ENCODE measurements around the gene ATG5. TPM values are rescaled to one million over a fixed set of nuclear protein-coding genes. Genes with fewer than 3 reads are reported as not detected.

ATG5 gene
- total RNA-seq, 2 donors from 2014 or later, result 29.5 to 31.4 TPM

DNA sequence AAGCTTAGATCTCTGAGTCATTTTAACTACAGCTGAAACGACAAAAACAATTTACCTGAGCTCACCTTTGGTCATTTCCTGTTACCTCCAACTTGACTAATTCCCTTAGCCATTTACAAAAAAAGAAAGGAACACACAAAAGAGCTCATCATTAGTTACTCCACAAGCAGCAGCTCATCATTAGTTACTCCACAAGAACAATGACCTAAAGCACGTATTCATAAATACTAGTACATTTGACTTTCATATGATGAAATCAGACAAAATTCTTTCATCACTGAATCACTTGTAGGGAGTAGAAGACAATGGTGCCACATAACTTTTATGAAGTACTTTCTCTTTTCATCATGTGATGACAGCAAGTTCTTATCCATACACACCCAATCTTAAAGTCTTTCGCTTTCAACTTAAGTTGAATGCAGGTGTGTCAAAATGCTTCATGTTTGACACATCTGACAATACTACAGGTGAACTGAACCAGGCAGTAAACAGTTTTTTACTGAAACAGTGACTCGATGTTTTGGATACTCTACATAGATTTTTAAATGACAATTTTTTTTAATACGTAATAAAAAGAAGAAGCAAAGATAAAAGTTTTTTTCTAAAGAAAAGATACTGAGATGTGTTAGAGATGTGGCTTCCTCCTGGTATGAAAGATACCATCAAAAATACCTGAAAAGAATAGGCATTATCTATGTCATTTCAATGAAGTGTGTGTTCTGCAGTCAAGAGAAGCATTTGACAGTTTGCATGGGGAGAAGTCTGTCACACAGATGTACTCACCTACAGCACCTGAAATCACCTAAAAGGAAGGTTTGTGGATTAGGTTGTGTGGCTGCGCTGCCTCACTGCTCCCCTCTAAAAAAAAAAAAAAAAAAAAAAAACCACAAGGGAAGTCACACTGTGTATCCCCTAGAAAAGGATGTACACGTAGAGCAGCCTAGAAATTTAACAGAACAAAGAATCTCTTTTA is 130.3 kb downstream of the ATG5 start:
- H3K27ac Mint-ChIP-seq, result peak overlapping the region; percentile 20
- WGBS, 2 experiments (ENCODE audit: insufficient coverage in 1 of 2, insufficient read length in 1 of 2), result 90 to 100% methylated on average over 1 to 7 of the region's 7 CpGs
- peaks cover 14% of the 10 kb centered on the region for H3K36me3 Mint-ChIP-seq (ENCODE audit: low read depth)
- H3K4me3 Mint-ChIP-seq, result no peak overlapping the region
- H3K36me3 ChIP-seq (ENCODE audit: control insufficient read depth, insufficient read depth, low read length), result peaks cover 26% of the 10 kb centered on the region
- no peak for DNase-seq
- no peak overlapping the region for H3K9ac ChIP-seq (ENCODE audit: extremely low read depth, low read length, poor library complexity, severe bottlenecking)
- no peak overlapping the region for H3K27ac ChIP-seq (ENCODE audit: low read depth, low read length)
- no peaks in the 10 kb centered on the region for H3K9me3 ChIP-seq (ENCODE audit: control insufficient read depth, low read length)
- TF ChIP-seq, protein P1, sequence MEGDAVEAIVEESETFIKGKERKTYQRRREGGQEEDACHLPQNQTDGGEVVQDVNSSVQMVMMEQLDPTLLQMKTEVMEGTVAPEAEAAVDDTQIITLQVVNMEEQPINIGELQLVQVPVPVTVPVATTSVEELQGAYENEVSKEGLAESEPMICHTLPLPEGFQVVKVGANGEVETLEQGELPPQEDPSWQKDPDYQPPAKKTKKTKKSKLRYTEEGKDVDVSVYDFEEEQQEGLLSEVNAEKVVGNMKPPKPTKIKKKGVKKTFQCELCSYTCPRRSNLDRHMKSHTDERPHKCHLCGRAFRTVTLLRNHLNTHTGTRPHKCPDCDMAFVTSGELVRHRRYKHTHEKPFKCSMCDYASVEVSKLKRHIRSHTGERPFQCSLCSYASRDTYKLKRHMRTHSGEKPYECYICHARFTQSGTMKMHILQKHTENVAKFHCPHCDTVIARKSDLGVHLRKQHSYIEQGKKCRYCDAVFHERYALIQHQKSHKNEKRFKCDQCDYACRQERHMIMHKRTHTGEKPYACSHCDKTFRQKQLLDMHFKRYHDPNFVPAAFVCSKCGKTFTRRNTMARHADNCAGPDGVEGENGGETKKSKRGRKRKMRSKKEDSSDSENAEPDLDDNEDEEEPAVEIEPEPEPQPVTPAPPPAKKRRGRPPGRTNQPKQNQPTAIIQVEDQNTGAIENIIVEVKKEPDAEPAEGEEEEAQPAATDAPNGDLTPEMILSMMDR (conservative IDR thresholded peaks at IDR 0.05), result no peak
- no peaks in the 10 kb centered on the region for H3K4me1 ChIP-seq (ENCODE audit: control insufficient read depth, insufficient read depth, low read length)
- no peaks in the 10 kb centered on the region for H3K9me3 Mint-ChIP-seq
- H3K4me3 ChIP-seq (ENCODE audit: low read length), result no peak overlapping the region
- no peaks in the 10 kb centered on the region for H3K27me3 Mint-ChIP-seq (ENCODE audit: insufficient read depth)
- H3K4me1 Mint-ChIP-seq, result peaks cover 16% of the 10 kb centered on the region
- no peaks in the 10 kb centered on the region for H3K27me3 ChIP-seq (ENCODE audit: control insufficient read depth, insufficient read depth, low read length, poor library complexity, severe bottlenecking)

DNA sequence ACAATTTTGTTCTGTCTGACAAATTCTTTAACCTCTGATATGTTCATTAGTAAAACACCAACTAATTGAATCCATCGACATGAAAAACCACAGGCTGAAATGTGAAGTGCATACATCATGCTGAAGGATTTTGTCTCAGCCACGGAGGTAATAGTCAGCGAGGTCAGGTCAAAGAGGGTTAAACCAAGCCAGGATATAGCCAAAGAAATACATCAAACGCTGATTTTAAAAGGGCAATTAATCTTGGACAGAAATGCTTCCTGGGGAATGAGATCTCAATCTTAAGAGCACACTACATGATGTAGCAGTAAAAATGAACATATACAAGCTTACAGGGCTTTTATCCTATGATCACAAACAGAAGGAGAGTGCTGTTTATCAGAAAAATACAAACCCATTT is 132.7 kb downstream of the ATG5 start:
- Histone ChIP-seq H3K9me3 (ENCODE audit: control insufficient read depth, low read length) (no peaks in the 10 kb centered on the region), H3K4me1 (ENCODE audit: control insufficient read depth, insufficient read depth, low read length) (no peaks in the 10 kb centered on the region), H3K27me3 (ENCODE audit: control insufficient read depth, insufficient read depth, low read length, poor library complexity, severe bottlenecking) (no peaks in the 10 kb centered on the region), H3K9ac (ENCODE audit: extremely low read depth, low read length, poor library complexity, severe bottlenecking) (no peak overlapping the region), H3K36me3 (ENCODE audit: control insufficient read depth, insufficient read depth, low read length) (peaks cover 19% of the 10 kb centered on the region), H3K4me3 (ENCODE audit: low read length) (no peak overlapping the region), H3K27ac (ENCODE audit: low read depth, low read length) (no peak overlapping the region)
- no peak for DNase-seq
- H3K27ac Mint-ChIP-seq, result no peak overlapping the region
- H3K4me3 Mint-ChIP-seq, result no peak overlapping the region
- H3K9me3 Mint-ChIP-seq, result no peaks in the 10 kb centered on the region
- TF ChIP-seq, protein P1 (conservative IDR thresholded peaks at IDR 0.05), result no peak
- WGBS, 2 experiments (ENCODE audit: insufficient coverage in 1 of 2, insufficient read length in 1 of 2), result 90 to 92% methylated on average over 4 of the region's 4 CpGs
- peaks cover 14% of the 10 kb centered on the region for H3K36me3 Mint-ChIP-seq (ENCODE audit: low read depth)
- H3K4me1 Mint-ChIP-seq, result peaks cover 23% of the 10 kb centered on the region
- H3K27me3 Mint-ChIP-seq (ENCODE audit: insufficient read depth), result no peaks in the 10 kb centered on the region

DNA sequence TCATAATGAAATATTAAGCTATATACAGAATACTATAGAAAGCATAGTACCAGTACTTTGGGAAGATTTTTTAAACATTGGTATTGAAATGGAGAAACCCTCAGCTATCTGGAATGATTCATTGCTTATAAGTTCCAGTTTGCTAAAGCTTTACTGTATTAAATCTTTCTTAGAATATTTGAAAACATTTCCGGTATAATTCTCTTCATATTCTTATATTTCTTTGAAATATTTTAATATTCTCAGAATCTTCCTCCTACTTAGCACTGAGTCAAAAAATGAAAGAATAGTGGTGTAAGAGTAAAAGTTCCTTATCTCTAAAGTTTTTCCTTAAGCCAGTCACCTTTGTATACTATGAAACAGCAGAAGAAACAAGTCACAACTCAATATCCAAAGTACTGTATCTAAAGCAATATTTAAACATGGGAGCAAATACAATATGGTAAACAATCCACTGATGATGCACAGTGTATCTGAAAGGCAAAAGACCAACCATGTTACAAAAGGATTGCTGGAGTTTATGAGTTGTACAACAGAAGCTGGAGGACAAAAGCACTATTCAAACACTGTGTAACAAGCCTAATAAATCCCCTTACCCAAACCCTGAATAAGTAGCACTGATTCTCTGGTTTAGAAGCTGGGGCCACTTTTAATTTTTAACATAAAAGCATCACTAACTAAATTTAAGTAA is 137.3 kb downstream of the ATG5 start:
- Mint-ChIP-seq H3K9me3 (no peaks in the 10 kb centered on the region), H3K4me3 (no peak overlapping the region), H3K36me3 (ENCODE audit: low read depth) (peaks cover 22% of the 10 kb centered on the region), H3K27me3 (ENCODE audit: insufficient read depth) (no peaks in the 10 kb centered on the region), H3K27ac (peak overlapping the region; percentile 58), H3K4me1 (peaks cover 14% of the 10 kb centered on the region)
- no peak overlapping the region for H3K4me3 ChIP-seq (ENCODE audit: low read length)
- no peaks in the 10 kb centered on the region for H3K27me3 ChIP-seq (ENCODE audit: control insufficient read depth, insufficient read depth, low read length, poor library complexity, severe bottlenecking)
- WGBS, 2 experiments (ENCODE audit: insufficient coverage in 1 of 2, insufficient read length in 1 of 2), result no CpG with 5 or more reads among the region's 1 CpG
- no peak overlapping the region for H3K27ac ChIP-seq (ENCODE audit: low read depth, low read length)
- DNase-seq, result no peak
- no peaks in the 10 kb centered on the region for H3K4me1 ChIP-seq (ENCODE audit: control insufficient read depth, insufficient read depth, low read length)
- peaks cover 22% of the 10 kb centered on the region for H3K36me3 ChIP-seq (ENCODE audit: control insufficient read depth, insufficient read depth, low read length)
- H3K9me3 ChIP-seq (ENCODE audit: control insufficient read depth, low read length), result no peaks in the 10 kb centered on the region
- H3K9ac ChIP-seq (ENCODE audit: extremely low read depth, low read length, poor library complexity, severe bottlenecking), result no peak overlapping the region
- TF ChIP-seq, protein P1 (conservative IDR thresholded peaks at IDR 0.05), result no peak
